Stomach (tissue), 9 donors: Measurements from ENCODE around the gene TBL3. TPM values are rescaled to one million over a fixed set of nuclear protein-coding genes. Genes with fewer than 3 reads are reported as not detected.
"Not testable (repeated sequence)": the region's sequence is repeated elsewhere in the genome, so short reads cannot be mapped to it uniquely, and the experiment has no call there.

Experiments used
- DNase-seq, 2 donors: peaks; one replicate each; pipeline versions ENCODE4 v3.0.0 to v3.0.0-alpha.2; 2013 to 2019
- H3K27ac ChIP-seq, 5 donors: fragments of 200-600 bp in 4 of 5; sonication (generic) in 4 of 5; one replicate each; pipeline ENCODE4 v1.5.1; 2013 to 2019; ENCODE audit warnings: mild to moderate bottlenecking in 1 of 5, moderate library complexity in 1 of 5
- H3K27me3 ChIP-seq, 3 donors: fragments of 200-600 bp; sonication (generic); one replicate each; pipeline ENCODE4 v1.5.1; 2017 to 2019; ENCODE audit warnings: mixed run types in 1 of 3
- H3K36me3 ChIP-seq, 4 donors: fragments of 200-600 bp; sonication (generic); 1 replicate in 3 of 4; 2 replicates in 1 of 4; pipeline ENCODE4 v1.5.1; 2016 to 2019
- H3K4me1 ChIP-seq, 4 donors: fragments of 200-600 bp; sonication (generic); one replicate each; pipeline ENCODE4 v1.5.1; 2016 to 2019
- H3K4me3 ChIP-seq, 4 donors: fragments of 200-600 bp; sonication (generic) in 3 of 4; one replicate each; pipeline ENCODE4 v1.5.1; 2016 to 2019; ENCODE audit warnings: mild to moderate bottlenecking in 1 of 4
- H3K9me3 ChIP-seq, 4 donors: fragments of 200-600 bp; sonication (generic); one replicate each; pipeline ENCODE4 v1.5.1; 2016 to 2019
- EP300 ChIP-seq: sonication (generic); formaldehyde crosslinking; IDR thresholded peaks from one replicate; pipeline ENCODE4 v1.6.1; 2017; ENCODE audit warnings: antibody characterized with exemption
- POLR2A ChIP-seq, 4 donors: fragments of 450-650 bp; IDR thresholded peaks; one replicate each; pipeline ENCODE4 v1.6.1; 2016; ENCODE audit warnings: antibody characterized with exemption in 4 of 4, control low read depth in 2 of 4, mild to moderate bottlenecking in 1 of 4, moderate library complexity in 1 of 4
- POLR2AphosphoS5 ChIP-seq, 3 donors: sonication (generic); formaldehyde crosslinking; IDR thresholded peaks; one replicate each; pipeline ENCODE4 v1.6.1; 2016; ENCODE audit warnings: antibody characterized with exemption in 3 of 3
- WGBS, 5 donors: extraction: QIAGEN DNeasy Blood & Tissue Kit in 3 of 5; methylation state at CpG; one replicate each; pipeline versions ENCODE4 v1.1.5 to v1.1.7; 2013 to 2018; 5-methylcytosine and 5-hydroxymethylcytosine counted together
- intact Hi-C: fragments of 100-400 bp; cut with DNase I; formaldehyde crosslinking; loops from one replicate; pipeline ENCODE4 v1.15.1; 2023; ENCODE audit warnings: low total_unique reads
- polyA plus RNA-seq, 3 donors: library from polyadenylated mRNA; stranded (reverse); fragments of 200-250 nt; gene quantifications; one replicate each; pipeline ENCODE4 v1.2.3, GENCODE V29; 2013
- total RNA-seq, 5 donors: library from RNA; depleted of rRNA; stranded (reverse); fragments of >200 nt; gene quantifications; one replicate each; pipeline versions ENCODE4 v1.1.0 to v1.2.3, GENCODE V29; 2014 to 2016
- TF ChIP-seq, protein P1 (sequence below), 7 experiments: fragments of 450-650 bp in 4 of 7; fragments of 200-600 bp in 3 of 7; sonication (generic) in 3 of 7; IDR thresholded peaks; one replicate each; pipeline ENCODE4 v1.5.1; 2016 to 2019; ENCODE audit warnings: antibody characterized with exemption in 7 of 7, control low read depth in 2 of 7, mild to moderate bottlenecking in 1 of 7
- donor health status: healthy with polysubstance abuse.
- donor health status: Bipolar disorder and iron deficiency.
- donor health status: healthy.

The TBL3 gene
- total and polyA plus RNA-seq, 8 donors, result 9.4 to 174 (median 40.8) TPM

DNA sequence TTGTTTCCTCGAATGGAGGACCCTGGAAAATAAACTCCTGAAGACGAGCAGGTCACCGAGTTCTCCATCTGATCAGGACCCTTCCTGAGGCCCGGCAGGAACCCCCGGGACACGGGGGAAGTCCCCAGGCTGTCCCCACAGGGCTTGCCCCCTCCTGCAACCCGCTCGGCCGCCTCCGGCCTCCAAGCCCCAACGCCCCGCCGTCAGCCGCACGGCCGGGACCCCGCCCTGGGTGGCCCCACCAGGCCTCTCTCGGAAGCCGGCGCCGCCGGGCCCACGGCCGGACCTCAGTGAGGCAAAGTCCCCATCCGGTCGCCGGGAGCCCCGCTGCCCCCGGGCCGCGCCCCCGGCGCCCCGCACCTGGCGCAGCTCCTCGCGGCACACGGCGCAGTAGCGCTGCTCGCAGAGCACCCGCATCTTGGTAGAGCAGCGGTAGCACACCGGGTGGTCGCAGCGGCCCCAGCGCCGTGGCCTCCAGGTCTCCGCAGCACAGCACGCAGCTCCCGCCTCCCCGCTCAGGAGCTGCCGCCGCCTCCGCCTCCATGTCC is 37.4 kb downstream of the TBL3 start:
- H3K36me3 ChIP-seq, result peaks cover 0 to 14% (median 9%) of the 10 kb centered on the region in 4 donors
- TF ChIP-seq EP300, result no peak
- TF ChIP-seq, protein P1, sequence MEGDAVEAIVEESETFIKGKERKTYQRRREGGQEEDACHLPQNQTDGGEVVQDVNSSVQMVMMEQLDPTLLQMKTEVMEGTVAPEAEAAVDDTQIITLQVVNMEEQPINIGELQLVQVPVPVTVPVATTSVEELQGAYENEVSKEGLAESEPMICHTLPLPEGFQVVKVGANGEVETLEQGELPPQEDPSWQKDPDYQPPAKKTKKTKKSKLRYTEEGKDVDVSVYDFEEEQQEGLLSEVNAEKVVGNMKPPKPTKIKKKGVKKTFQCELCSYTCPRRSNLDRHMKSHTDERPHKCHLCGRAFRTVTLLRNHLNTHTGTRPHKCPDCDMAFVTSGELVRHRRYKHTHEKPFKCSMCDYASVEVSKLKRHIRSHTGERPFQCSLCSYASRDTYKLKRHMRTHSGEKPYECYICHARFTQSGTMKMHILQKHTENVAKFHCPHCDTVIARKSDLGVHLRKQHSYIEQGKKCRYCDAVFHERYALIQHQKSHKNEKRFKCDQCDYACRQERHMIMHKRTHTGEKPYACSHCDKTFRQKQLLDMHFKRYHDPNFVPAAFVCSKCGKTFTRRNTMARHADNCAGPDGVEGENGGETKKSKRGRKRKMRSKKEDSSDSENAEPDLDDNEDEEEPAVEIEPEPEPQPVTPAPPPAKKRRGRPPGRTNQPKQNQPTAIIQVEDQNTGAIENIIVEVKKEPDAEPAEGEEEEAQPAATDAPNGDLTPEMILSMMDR (IDR thresholded peaks at IDR 0.05), result peak in 1 of 7 experiments; percentile 2
- intact Hi-C loops, result no loop called here
- H3K9me3 ChIP-seq, result no peaks in the 10 kb centered on the region
- H3K27me3 ChIP-seq, result no peaks in the 10 kb centered on the region
- 0 to 2% (median 1%) methylated on average over 19 to 55 of the region's 55 CpGs for WGBS, 5 donors
- DNase-seq, result peak in 1 of 2 donors; percentile 57
- H3K4me1 ChIP-seq, result peaks cover 54 to 58% (median 57%) of the 10 kb centered on the region in 4 donors
- peak overlapping the region; percentile 90 to 96 (median 95) for H3K27ac ChIP-seq
- peak overlapping the region; percentile 66 to 96 (median 86) for H3K4me3 ChIP-seq

DNA sequence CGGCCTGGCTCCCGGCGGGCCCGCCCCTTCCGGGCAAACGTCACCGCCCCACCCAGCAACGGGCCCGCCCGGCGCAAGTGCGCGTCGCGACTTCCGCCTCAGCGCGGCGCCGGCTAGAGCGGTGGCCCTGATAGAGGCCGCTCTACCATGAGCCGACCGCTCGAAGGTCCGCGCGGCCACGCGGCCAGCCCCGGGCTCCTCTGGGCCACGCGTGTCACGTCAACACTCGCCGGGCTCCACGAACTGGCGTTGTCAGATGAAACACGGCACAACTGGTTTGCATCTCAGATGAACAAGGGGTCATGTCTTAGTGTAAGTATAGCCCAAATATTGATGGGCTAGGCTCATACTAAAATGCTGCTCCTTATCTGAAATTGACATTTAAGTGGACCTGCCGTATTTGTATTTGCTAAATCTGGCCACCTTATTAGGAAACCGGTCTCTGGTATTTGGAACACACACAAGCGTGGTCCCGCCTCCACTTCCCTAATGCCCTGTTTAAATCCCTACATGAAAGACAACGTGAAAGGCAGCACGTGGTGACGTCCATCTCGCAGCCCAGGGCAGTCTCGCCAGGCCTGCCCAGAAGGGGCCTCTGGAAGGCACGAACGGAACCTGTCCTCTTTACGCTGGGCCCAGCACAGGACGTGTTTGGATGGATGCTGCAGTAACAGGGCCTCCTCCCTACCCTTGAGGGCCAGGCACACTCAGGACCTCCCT is 38.1 kb downstream of the TBL3 start, which contains the start of gene ZNF598:
Gene ZNF598, minus strand, starts transcription at position 31 of the 720 bp plus-strand sequence.
- peak within 1 kb of the TSS; percentile 92 to 96 (median 95) for H3K27ac ChIP-seq
- DNase-seq, result peak; percentile 86 to 96
- peak within 1 kb of the TSS; percentile 66 to 96 (median 86) for H3K4me3 ChIP-seq
- peaks cover 47 to 52% (median 50%) of the 10 kb centered on the region in 4 donors for H3K4me1 ChIP-seq
- intact Hi-C loops, result no loop called here
- no peaks in the 10 kb centered on the region for H3K9me3 ChIP-seq
- peaks cover 0 to 14% (median 7%) of the 10 kb centered on the region in 4 donors for H3K36me3 ChIP-seq
- H3K27me3 ChIP-seq, result no peaks in the 10 kb centered on the region
- TF ChIP-seq, protein P1 (IDR thresholded peaks at IDR 0.05), result no peak
- TF ChIP-seq EP300, result peak; percentile 30
- TF ChIP-seq POLR2AphosphoS5 (IDR thresholded peaks at IDR 0.05), result peak; percentile 77 to 94 (median 94)
- peak in 2 of 4 donors; percentile 51 to 81 for TF ChIP-seq POLR2A (IDR thresholded peaks at IDR 0.05)
- 0 to 3% (median 1%) methylated on average over 15 to 52 of the region's 52 CpGs for WGBS, 5 donors

DNA sequence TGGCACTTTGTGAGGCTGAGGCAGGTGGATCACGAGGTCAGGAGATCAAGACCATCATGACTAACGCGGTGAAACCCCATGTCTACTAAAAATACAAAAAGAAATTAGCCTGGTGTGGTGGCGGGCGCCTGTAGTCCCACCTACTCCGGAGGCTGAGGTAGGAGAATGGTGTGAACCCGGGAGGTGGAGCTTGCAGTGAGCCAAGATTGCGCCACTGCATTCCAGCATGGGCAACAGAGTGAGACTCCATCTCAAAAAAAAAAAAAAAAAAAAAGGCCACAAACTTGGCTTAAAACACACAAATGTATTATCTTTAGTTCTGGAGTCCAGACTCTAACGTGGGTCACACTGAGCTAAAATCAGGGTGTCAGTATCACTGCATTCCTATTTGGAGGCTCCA is 39.9 kb downstream of the TBL3 start:
- intact Hi-C loops, H3K27me3 ChIP-seq, H3K27ac ChIP-seq, H3K36me3 ChIP-seq, DNase-seq, H3K9me3 ChIP-seq, H3K4me3 ChIP-seq: not testable (repeated sequence)
- 86 to 92% (median 87%) methylated on average over 9 of the region's 9 CpGs for whole genome bisulfite sequencing, 5 donors
- peaks cover 29 to 44% (median 33%) of the 10 kb centered on the region in 4 donors for H3K4me1 ChIP-seq

DNA sequence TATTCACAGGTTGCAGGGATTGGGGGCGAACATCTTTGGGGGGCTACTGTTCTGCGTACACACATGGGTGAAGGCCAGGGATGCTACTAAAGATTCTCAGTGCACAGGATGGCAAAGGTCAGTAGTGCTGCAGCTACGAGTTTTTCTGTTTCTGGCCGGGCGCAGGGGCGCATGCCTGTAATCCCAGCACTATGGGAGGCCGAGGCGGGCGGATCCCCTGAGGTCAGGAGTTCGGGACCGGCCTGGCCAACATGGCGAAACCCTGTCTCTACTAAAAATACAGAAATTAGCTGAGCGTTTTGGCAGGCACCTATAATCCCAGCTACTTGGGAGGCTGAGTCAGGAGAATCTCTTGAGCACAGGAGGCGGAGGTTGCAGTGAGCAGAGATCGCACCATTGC is 41.7 kb downstream of the TBL3 start:
- TF ChIP-seq EP300, result no peak
- no peak for TF ChIP-seq POLR2AphosphoS5 (IDR thresholded peaks at IDR 0.05)
- no peak for TF ChIP-seq POLR2A (IDR thresholded peaks at IDR 0.05)
- TF ChIP-seq, protein P1 (IDR thresholded peaks at IDR 0.05), result no peak
- Histone ChIP-seq H3K4me3 (no peak overlapping the region), H3K4me1 (peaks cover 11 to 26% (median 14%) of the 10 kb centered on the region in 4 donors), H3K9me3 (no peaks in the 10 kb centered on the region), H3K36me3 (no peaks in the 10 kb centered on the region), H3K27me3 (peaks cover 0 to 10% (median 0%) of the 10 kb centered on the region in 3 donors), H3K27ac (no peak overlapping the region)
- no peak for DNase-seq
- WGBS, 5 donors, result 86 to 95% (median 93%) methylated on average over 15 of the region's 15 CpGs
- intact Hi-C loops, result no loop called here
